ENCODE measurements around the gene TMEM41A.

GRCh38 chr3:185511711-185512110 is 12.9 kb upstream of the TMEM41A start:
- TF ChIP-seq, protein P1, sequence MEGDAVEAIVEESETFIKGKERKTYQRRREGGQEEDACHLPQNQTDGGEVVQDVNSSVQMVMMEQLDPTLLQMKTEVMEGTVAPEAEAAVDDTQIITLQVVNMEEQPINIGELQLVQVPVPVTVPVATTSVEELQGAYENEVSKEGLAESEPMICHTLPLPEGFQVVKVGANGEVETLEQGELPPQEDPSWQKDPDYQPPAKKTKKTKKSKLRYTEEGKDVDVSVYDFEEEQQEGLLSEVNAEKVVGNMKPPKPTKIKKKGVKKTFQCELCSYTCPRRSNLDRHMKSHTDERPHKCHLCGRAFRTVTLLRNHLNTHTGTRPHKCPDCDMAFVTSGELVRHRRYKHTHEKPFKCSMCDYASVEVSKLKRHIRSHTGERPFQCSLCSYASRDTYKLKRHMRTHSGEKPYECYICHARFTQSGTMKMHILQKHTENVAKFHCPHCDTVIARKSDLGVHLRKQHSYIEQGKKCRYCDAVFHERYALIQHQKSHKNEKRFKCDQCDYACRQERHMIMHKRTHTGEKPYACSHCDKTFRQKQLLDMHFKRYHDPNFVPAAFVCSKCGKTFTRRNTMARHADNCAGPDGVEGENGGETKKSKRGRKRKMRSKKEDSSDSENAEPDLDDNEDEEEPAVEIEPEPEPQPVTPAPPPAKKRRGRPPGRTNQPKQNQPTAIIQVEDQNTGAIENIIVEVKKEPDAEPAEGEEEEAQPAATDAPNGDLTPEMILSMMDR (IDR thresholded peaks at IDR 0.05) = no peak
- TF ChIP-seq POLR2A (IDR thresholded peaks at IDR 0.05) = no peak

Measured in adrenal gland (tissue), 5 donors.